Skeletal muscle tissue (tissue), 4 donors: Measurements from ENCODE around the gene IFIT2. TPM values are rescaled to one million over a fixed set of nuclear protein-coding genes. Genes with fewer than 3 reads are reported as not detected.
A peak's percentile ranks its signal among the peaks of the same experiment; 100 is the strongest.
"Not testable (repeated sequence)": the region's sequence is repeated elsewhere in the genome, so short reads cannot be mapped to it uniquely, and the experiment has no call there.

ENCODE experiments used
- H3K27ac ChIP-seq: one replicate; pipeline ENCODE4 v1.7.0; 2013; ENCODE audit warnings: mild to moderate bottlenecking, low read depth, low read length, inconsistent platforms
- H3K27me3 ChIP-seq, 3 donors: one replicate each; pipeline ENCODE4 v1.7.0; 2013; ENCODE audit warnings: low read length in 3 of 3; ENCODE audit not compliant: control insufficient read depth in 3 of 3, insufficient read depth in 3 of 3
- H3K36me3 ChIP-seq, 3 donors: one replicate each; pipeline ENCODE4 v1.7.0; 2013; ENCODE audit warnings: low read length in 3 of 3; ENCODE audit not compliant: control insufficient read depth in 3 of 3, insufficient read depth in 3 of 3
- H3K4me1 ChIP-seq, 3 donors: one replicate each; pipeline ENCODE4 v1.7.0; 2013; ENCODE audit warnings: low read length in 3 of 3, mild to moderate bottlenecking in 3 of 3; ENCODE audit not compliant: control insufficient read depth in 3 of 3, insufficient read depth in 3 of 3
- H3K4me3 ChIP-seq, 3 donors: one replicate each; pipeline ENCODE4 v1.7.0; 2013; ENCODE audit warnings: low read length in 3 of 3
- H3K9ac ChIP-seq, 3 donors: one replicate each; pipeline ENCODE4 v1.7.0; 2013; ENCODE audit warnings: low read length in 3 of 3, mild to moderate bottlenecking in 3 of 3, moderate library complexity in 2 of 3, low read depth in 1 of 3
- H3K9me3 ChIP-seq, 3 donors: one replicate each; pipeline ENCODE4 v1.7.0; 2013; ENCODE audit warnings: low read length in 3 of 3; ENCODE audit not compliant: control insufficient read depth in 3 of 3
- total RNA-seq: library from RNA; depleted of rRNA; stranded (reverse); fragments of >200 nt; gene quantifications from one replicate; pipeline ENCODE4 v1.2.3, GENCODE V29; 2014
- donor health status: Osteomylitis.

Gene IFIT2
- total RNA-seq = 6.8 TPM

GRCh38 chr10:89301721-89302445 is at the start of gene IFIT2:
TSS of gene IFIT2 (plus strand) at chr10:89302046. CDS start at chr10:89302124, 78 bp downstream.
- Histone ChIP-seq H3K4me1 (peaks cover 12 to 39% (median 31%) of the 10 kb centered on the region in 3 donors), H3K4me3 (peak within 1 kb of the TSS; percentile 74 to 87 (median 75)), H3K36me3 (peaks cover 0 to 8% (median 2%) of the 10 kb centered on the region in 3 donors)

GRCh38 chr10:89252225-89252585 is 49.6 kb upstream of the IFIT2 start:
- Histone ChIP-seq H3K27me3 (no peaks in the 10 kb centered on the region), H3K27ac (peak overlapping the region; percentile 22), H3K4me3 (peak overlapping the region in 2 of 3 donors; percentile 85 to 91)

More at GRCh38 chr10:89301721-89302445, at the start of gene IFIT2:
- H3K9ac ChIP-seq = peak within 1 kb of the TSS; percentile 73 to 83 (median 76)
- H3K27me3 ChIP-seq = no peaks in the 10 kb centered on the region
- peak within 1 kb of the TSS; percentile 89 for H3K27ac ChIP-seq
- no peaks in the 10 kb centered on the region for H3K9me3 ChIP-seq

GRCh38 chr10:89255091-89255579 is 46.7 kb upstream of the IFIT2 start:
- H3K27ac ChIP-seq, H3K36me3 ChIP-seq, H3K4me3 ChIP-seq, H3K9me3 ChIP-seq, H3K9ac ChIP-seq, H3K27me3 ChIP-seq: not testable (repeated sequence)
- peaks cover 5 to 11% (median 6%) of the 10 kb centered on the region in 3 donors for H3K4me1 ChIP-seq

More at GRCh38 chr10:89252225-89252585, 49.6 kb upstream of the IFIT2 start:
- no peaks in the 10 kb centered on the region for H3K9me3 ChIP-seq
- H3K9ac ChIP-seq = peak overlapping the region in 1 of 3 donors; percentile 90
- H3K36me3 ChIP-seq = no peaks in the 10 kb centered on the region
- peaks cover 5 to 11% (median 6%) of the 10 kb centered on the region in 3 donors for H3K4me1 ChIP-seq

GRCh38 chr10:89255793-89256192 is 46.1 kb upstream of the IFIT2 start:
- Histone ChIP-seq H3K27ac (no peak overlapping the region), H3K9ac (no peak overlapping the region), H3K4me1 (peaks cover 7 to 12% (median 9%) of the 10 kb centered on the region in 3 donors)

GRCh38 chr10:89256340-89256739 is 45.5 kb upstream of the IFIT2 start:
- Histone ChIP-seq H3K27ac (no peak overlapping the region), H3K4me1 (peaks cover 2 to 7% (median 4%) of the 10 kb centered on the region in 3 donors), H3K9ac (no peak overlapping the region), H3K36me3 (no peaks in the 10 kb centered on the region), H3K4me3 (no peak overlapping the region), H3K27me3 (no peaks in the 10 kb centered on the region), H3K9me3 (no peaks in the 10 kb centered on the region)

More at GRCh38 chr10:89255793-89256192, 46.1 kb upstream of the IFIT2 start:
- H3K36me3 ChIP-seq = no peaks in the 10 kb centered on the region
- no peaks in the 10 kb centered on the region for H3K9me3 ChIP-seq
- no peaks in the 10 kb centered on the region for H3K27me3 ChIP-seq
- no peak overlapping the region for H3K4me3 ChIP-seq

- peaks cover 2 to 5% (median 4%) of the 10 kb centered on the region in 3 donors for H3K4me1 ChIP-seq
- no peaks in the 10 kb centered on the region for H3K27me3 ChIP-seq
- no peak overlapping the region for H3K4me3 ChIP-seq
- H3K36me3 ChIP-seq = no peaks in the 10 kb centered on the region
- no peak overlapping the region for H3K9ac ChIP-seq
- H3K9me3 ChIP-seq = no peaks in the 10 kb centered on the region
- H3K27ac ChIP-seq = no peak overlapping the region
Measured at GRCh38 chr10:89256962-89257361, 44.9 kb upstream of the IFIT2 start.

GRCh38 chr10:89257581-89257980 is 44.3 kb upstream of the IFIT2 start:
- H3K27ac ChIP-seq = no peak overlapping the region
- no peak overlapping the region for H3K4me3 ChIP-seq
- no peaks in the 10 kb centered on the region for H3K27me3 ChIP-seq
- no peaks in the 10 kb centered on the region for H3K9me3 ChIP-seq
- peaks cover 2 to 8% (median 4%) of the 10 kb centered on the region in 3 donors for H3K4me1 ChIP-seq
- H3K36me3 ChIP-seq = no peaks in the 10 kb centered on the region
- no peak overlapping the region for H3K9ac ChIP-seq

GRCh38 chr10:89258881-89259280 is 43.0 kb upstream of the IFIT2 start:
- peaks cover 8 to 14% (median 10%) of the 10 kb centered on the region in 3 donors for H3K4me1 ChIP-seq
- no peak overlapping the region for H3K9ac ChIP-seq
- no peaks in the 10 kb centered on the region for H3K9me3 ChIP-seq
- no peak overlapping the region for H3K27ac ChIP-seq
- no peak overlapping the region for H3K4me3 ChIP-seq
- H3K36me3 ChIP-seq = no peaks in the 10 kb centered on the region
- H3K27me3 ChIP-seq = no peaks in the 10 kb centered on the region

GRCh38 chr10:89262086-89263051 is 39.5 kb upstream of the IFIT2 start:
- H3K27ac ChIP-seq = no peak overlapping the region

More at GRCh38 chr10:89262086-89263051, 39.5 kb upstream of the IFIT2 start:
- Histone ChIP-seq H3K36me3 (no peaks in the 10 kb centered on the region), H3K27me3 (no peaks in the 10 kb centered on the region), H3K4me1 (peaks cover 8 to 15% (median 10%) of the 10 kb centered on the region in 3 donors), H3K9me3 (no peaks in the 10 kb centered on the region), H3K4me3 (no peak overlapping the region), H3K9ac (no peak overlapping the region)
